HCT116 (cell line): ENCODE measurements around the gene RPL4.

Experiments
- CTCF ChIP-seq, 3 experiments: fragments of 200-600 bp in 1 of 3; sonication (generic) in 1 of 3; IDR thresholded peaks in 2 of 3; conservative IDR thresholded peaks in 1 of 3; 2 replicates each; pipeline ENCODE4 v1.5.1; 2012 to 2017; ENCODE audit warnings: low read depth in 2 of 3, low read length in 2 of 3, antibody characterized with exemption in 1 of 3, borderline replicate concordance in 1 of 3, control low read depth in 1 of 3, mild to moderate bottlenecking in 1 of 3, mixed read lengths in 1 of 3, mixed run types in 1 of 3, moderate library complexity in 1 of 3; ENCODE audit not compliant: insufficient read depth in 1 of 3
- EZH2 ChIP-seq: fragments of 200-600 bp; sonication (generic); IDR thresholded peaks from 2 replicates; pipeline ENCODE4 v1.6.1; 2017; ENCODE audit warnings: antibody characterized with exemption, mixed run types
- FOSL1 ChIP-seq: IDR thresholded peaks from 2 replicates; pipeline ENCODE4 v1.6.1; 2012; ENCODE audit warnings: low read depth
- POLR2AphosphoS5 ChIP-seq: IDR thresholded peaks from 2 replicates; pipeline ENCODE4 v1.6.1; 2011; ENCODE audit warnings: mild to moderate bottlenecking, low read depth, low read length, moderate library complexity
- REST ChIP-seq: IDR thresholded peaks from 2 replicates; pipeline ENCODE4 v1.6.1; 2012; ENCODE audit warnings: low read depth
- SP1 ChIP-seq: IDR thresholded peaks from 2 replicates; pipeline ENCODE4 v1.6.1; 2012; ENCODE audit warnings: low read depth
- SRF ChIP-seq: IDR thresholded peaks from 2 replicates; pipeline ENCODE4 v1.6.1; 2012; ENCODE audit warnings: low read depth
- ZNF274 ChIP-seq: fragments of 200-500 bp; sonication (Bioruptor generic); IDR thresholded peaks from 2 replicates; pipeline ENCODE4 v1.6.1; 2014; ENCODE audit warnings: mild to moderate bottlenecking, low read depth, low read length, inconsistent platforms

- TF ChIP-seq POLR2AphosphoS5 (peak; percentile 63), EZH2 (no peak), CTCF (IDR thresholded peaks at IDR 0.05 in 2 of 3, conservative IDR thresholded peaks at IDR 0.05 in 1 of 3; ENCODE audit: borderline replicate concordance in 1 of 3, insufficient read depth in 1 of 3, low read depth in 2 of 3, low read length in 2 of 3) (peak in 1 of 3 experiments; percentile 44; a peak in 2 of 6 replicates), SRF (no peak), FOSL1 (no peak), SP1 (no peak), REST (no peak), ZNF274 (no peak)
Observed at GRCh38 chr15:66498501-66499386, 5.9 kb downstream of the RPL4 start.
